T1000 (cell line): ENCODE results near the gene KLHDC7B.
A peak's percentile ranks its signal among the peaks of the same experiment; 100 is the strongest.

Experiments used
- DNase-seq: peaks from one replicate; lab custom pipeline; 2025; ENCODE audit warnings: mixed read lengths; lab: John Stamatoyannopoulos, UW

Gene KLHDC7B

GRCh38 chr22:50545522-50546325 lies at the start of gene KLHDC7B:
Gene KLHDC7B (plus strand): TSS chr22:50545899. CDS start chr22:50546244, 345 bp downstream.
- no peak for DNase-seq

DNA sequence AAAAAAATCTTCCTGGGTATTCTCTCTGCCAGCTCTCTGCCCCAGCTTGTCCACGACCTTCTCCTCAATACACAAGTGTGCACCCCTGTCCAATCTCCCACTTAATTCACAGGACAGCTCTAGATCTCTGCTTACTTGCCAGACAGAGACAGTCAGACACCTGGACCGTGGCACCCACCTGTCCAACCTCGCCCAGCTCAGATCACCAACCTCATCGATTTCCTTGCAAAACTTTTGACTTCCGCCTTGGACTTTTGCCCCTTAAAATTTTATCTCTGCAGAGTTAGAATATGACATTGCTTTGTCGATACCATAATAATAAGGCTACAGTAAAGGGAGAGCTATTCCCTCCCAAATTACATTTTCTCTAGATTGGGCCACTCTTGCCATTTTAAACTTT lies 48.6 kb upstream of the KLHDC7B start:
- DNase-seq, result no peak

GRCh38 chr22:50498322-50498890 lies 47.3 kb upstream of the KLHDC7B start:
- no peak for DNase-seq

GRCh38 chr22:50500452-50500851 lies 45.2 kb upstream of the KLHDC7B start:
- DNase-seq, result no peak

GRCh38 chr22:50502096-50502495 lies 43.6 kb upstream of the KLHDC7B start:
- no peak for DNase-seq

- DNase-seq, result no peak
These were observed 42.8 kb upstream of the KLHDC7B start for GRCh38 chr22:50502628-50503474.

DNA sequence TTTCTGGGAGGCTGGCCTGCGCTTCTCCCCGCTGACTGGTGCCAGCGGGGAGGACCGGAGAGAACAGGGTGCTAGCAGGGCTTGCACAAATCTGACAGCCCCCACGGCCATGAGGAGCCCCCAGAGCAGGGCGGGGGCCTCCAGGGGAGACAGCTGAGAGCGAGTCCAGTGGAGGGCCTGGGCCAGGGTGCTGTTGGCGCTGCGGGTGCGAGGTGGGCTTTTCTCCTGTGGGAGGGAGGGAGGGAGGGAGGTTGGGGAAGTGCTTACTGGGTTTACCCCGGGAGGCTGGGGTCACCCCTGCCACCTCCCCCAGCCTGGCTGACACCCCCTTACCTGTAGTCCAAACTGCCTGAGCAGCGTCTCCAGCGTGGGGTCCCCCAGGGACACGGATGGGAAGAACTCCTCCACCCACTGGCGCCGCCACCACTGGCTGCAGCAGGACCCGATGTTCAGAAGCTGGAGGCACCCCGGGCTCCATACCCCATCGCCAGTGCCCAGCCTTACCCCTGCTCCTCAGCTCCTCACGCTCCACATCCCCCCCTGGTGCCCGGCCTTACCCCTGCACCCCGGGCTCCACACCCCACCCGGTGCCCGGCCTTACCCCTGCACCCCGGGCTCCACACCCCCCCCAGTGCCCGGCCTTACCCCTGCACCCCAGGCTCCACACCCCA lies 42.1 kb upstream of the KLHDC7B start:
- no peak for DNase-seq

GRCh38 chr22:50504369-50505211 lies 41.1 kb upstream of the KLHDC7B start:
- no peak for DNase-seq

DNA sequence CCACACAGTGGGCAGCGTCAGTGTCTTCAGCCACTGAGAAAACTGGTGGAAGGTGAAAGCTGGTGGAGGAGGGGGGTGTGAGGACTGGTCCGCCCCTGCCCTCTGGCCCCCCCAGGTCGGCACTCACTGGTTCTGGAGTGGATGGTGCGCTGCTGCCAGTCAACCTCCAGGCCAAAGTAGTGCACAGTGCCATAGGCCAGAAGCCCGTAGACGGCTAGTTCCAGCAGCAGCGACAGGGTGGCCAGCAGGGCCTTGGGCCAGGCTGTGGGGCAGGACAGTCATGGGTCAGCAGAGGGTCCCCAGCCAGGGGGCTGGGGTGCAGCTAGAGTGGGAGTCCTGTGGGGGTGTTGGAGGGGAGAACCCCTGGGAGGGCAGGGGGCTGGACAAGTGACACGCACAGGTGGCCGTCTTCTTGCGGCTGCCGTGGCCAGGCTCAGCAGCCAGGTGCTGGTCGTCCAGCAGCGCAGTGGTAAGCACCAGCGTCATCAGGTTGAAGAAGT lies 40.4 kb upstream of the KLHDC7B start:
- no peak for DNase-seq

GRCh38 chr22:50505776-50506610 lies 39.7 kb upstream of the KLHDC7B start:
- DNase-seq, result no peak

- no peak for DNase-seq
These were observed 38.9 kb upstream of the KLHDC7B start for GRCh38 chr22:50506611-50507420.

GRCh38 chr22:50507421-50507990 lies 38.2 kb upstream of the KLHDC7B start, which contains the start of gene LMF2:
Gene LMF2 (minus strand): TSS chr22:50507702. CDS start chr22:50507675, 27 bp downstream.
- DNase-seq, result peak; percentile 97

DNA sequence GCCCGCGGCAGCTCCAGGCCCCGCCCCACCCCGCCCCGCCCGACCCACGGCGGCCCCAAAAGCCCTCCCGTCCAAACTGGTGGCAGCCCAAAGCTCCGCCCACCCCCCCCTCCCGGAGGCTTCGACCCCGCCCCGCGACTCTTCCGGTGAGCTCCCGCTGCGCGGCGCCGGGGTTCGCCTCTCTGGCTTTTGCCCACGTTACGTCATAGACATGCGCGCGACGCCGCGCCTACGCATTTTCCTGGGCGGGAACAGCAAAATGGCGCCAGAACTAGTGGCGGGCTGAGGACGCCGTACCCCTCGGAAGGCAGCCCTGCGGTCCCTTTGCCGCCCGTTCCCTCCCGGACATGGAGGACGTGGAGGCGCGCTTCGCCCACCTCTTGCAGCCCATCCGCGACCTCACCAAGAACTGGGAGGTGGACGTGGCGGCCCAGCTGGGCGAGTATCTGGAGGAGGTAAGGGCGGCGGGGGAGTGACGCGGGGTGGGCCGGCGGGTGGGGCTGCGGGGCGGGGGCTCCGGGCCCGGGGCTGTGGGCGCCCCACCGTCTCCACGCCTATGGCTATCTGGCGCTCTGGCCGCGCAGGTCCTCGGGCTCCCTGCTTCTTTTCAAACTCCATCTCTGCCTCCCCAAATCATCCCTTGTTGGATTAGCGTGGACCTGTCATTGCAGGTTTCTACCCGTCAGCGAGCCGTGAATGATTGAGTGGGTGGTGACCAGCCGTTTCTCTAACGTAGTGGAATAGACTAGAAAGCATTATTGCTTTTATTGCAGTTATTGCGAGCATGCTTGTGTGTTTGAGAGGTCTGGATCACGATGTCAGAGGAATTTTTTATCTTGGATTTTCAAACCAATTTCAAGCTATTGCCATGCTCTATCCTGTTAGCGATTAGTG lies 37.5 kb upstream of the KLHDC7B start, which contains the start of gene NCAPH2:
Gene NCAPH2 (plus strand): TSS at position 234 of the 894 bp plus-strand sequence. CDS start 114 bp downstream, at position 348.
- peak; percentile 97 for DNase-seq

GRCh38 chr22:50508897-50509296 lies 36.8 kb upstream of the KLHDC7B start:
- DNase-seq, result no peak

- DNase-seq, result no peak
These were observed 32.5 kb upstream of the KLHDC7B start for GRCh38 chr22:50513175-50513574.

DNA sequence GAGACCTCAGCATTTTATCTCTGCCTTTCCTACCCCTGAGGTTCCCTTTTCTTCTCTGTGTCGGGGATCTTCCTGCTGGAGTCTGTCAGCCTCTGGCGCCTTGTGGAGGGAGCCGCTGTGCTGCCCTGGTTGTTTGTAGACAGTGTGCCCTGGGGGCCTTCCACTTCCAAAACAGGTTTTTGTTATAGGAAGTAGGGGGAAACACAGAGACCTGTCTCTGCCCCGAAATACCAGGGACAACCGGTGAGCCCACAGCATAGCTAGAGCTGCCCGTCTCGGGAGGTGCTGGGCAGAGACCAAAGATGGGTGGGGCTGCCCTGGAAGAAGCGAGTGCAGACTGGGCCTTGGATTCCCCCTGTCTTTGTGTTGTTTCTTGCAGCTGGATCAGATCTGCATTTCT lies 29.6 kb upstream of the KLHDC7B start:
- DNase-seq, result no peak

DNA sequence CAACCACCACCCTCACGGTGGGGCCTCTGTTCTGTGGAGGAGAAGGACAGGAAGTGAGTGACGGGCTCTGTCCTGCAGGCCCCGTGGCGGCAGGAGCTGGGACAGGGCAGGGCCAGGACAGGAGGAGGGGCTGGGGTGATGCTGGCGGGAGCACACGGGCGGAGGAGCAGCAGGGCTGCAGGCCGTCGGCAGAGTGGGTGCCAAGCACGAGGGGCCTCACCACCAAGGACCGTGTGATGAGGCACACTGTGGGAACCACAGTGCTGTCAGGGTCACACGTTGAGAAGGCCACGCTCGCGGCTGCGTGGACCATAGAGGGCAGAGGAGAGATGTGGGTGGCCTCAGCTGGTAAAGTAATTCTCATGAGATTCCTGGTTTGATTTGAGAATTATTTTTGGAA lies 28.8 kb upstream of the KLHDC7B start:
- DNase-seq, result no peak
